ENCODE data around the gene FLYWCH2.
"Not testable (repeated sequence)": the region's sequence is repeated elsewhere in the genome, so short reads cannot be mapped to it uniquely, and the experiment has no call there.

FLYWCH2 gene

GRCh38 chr16:2928796-2929195 lies 45.8 kb downstream of the FLYWCH2 start:
- CTCF ChIA-PET: interaction anchor here (1.7 to 18.7 kb wide), 5 partner anchors 12 to 56 kb away, joined by 6 to 396 read pairs (median 58); partner anchors contain the start of gene FLYWCH2
- POLR2A ChIA-PET: no interaction called here
- no peak for DNase-seq (ENCODE audit: low read depth, low spot score)
- TF ChIP-seq CTCF (IDR thresholded peaks at IDR 0.05; ENCODE audit: insufficient read depth, low read length, missing control alignments): no peak
- no peak overlapping the region for H3K4me3 ChIP-seq (ENCODE audit: low read depth, low read length)

- CTCF ChIA-PET: interaction anchor here (0.6 to 18.7 kb wide), 6 partner anchors 8 to 56 kb away, joined by 3 to 396 read pairs (median 3); partner anchors contain the start of gene FLYWCH2
- POLR2A ChIA-PET: no interaction called here
- no peak overlapping the region for H3K4me3 ChIP-seq (ENCODE audit: low read depth, low read length)
- TF ChIP-seq CTCF (IDR thresholded peaks at IDR 0.05; ENCODE audit: insufficient read depth, low read length, missing control alignments): no peak
- DNase-seq (ENCODE audit: low read depth, low spot score): no peak
These were observed 46.7 kb downstream of the FLYWCH2 start for GRCh38 chr16:2929693-2930092.

GRCh38 chr16:2930236-2930635 lies 47.2 kb downstream of the FLYWCH2 start:
- DNase-seq (ENCODE audit: low read depth, low spot score): no peak
- no peak overlapping the region for H3K4me3 ChIP-seq (ENCODE audit: low read depth, low read length)
- CTCF ChIA-PET: interaction anchor here (0.6 to 18.7 kb wide), 6 partner anchors 9 to 57 kb away, joined by 3 to 396 read pairs (median 3); partner anchors contain the start of gene FLYWCH2
- POLR2A ChIA-PET: no interaction called here
- TF ChIP-seq CTCF (IDR thresholded peaks at IDR 0.05; ENCODE audit: insufficient read depth, low read length, missing control alignments): no peak

GRCh38 chr16:2931231-2931914 lies 48.4 kb downstream of the FLYWCH2 start:
- DNase-seq (ENCODE audit: low read depth, low spot score); POLR2A ChIA-PET; H3K4me3 ChIP-seq (ENCODE audit: low read depth, low read length): not testable (repeated sequence)
- CTCF ChIA-PET: interaction anchor here (1.1 to 5.7 kb wide), 3 partner anchors 12 to 31 kb away, joined by 3 to 96 read pairs (median 4); no protein-coding TSS in a partner anchor

- DNase-seq (ENCODE audit: low read depth, low spot score): no peak
- ChIA-PET CTCF (no interaction called here), POLR2A (no interaction called here)
- no peak for TF ChIP-seq CTCF (IDR thresholded peaks at IDR 0.05; ENCODE audit: insufficient read depth, low read length, missing control alignments)
- no peak overlapping the region for H3K4me3 ChIP-seq (ENCODE audit: low read depth, low read length)
These were observed 50.1 kb downstream of the FLYWCH2 start for GRCh38 chr16:2933136-2933535.

- DNase-seq (ENCODE audit: low read depth, low spot score): no peak
- CTCF ChIA-PET: no interaction called here
- TF ChIP-seq CTCF (IDR thresholded peaks at IDR 0.05; ENCODE audit: insufficient read depth, low read length, missing control alignments): no peak
- POLR2A ChIA-PET: no interaction called here
- no peak overlapping the region for H3K4me3 ChIP-seq (ENCODE audit: low read depth, low read length)
These were observed 50.7 kb downstream of the FLYWCH2 start for GRCh38 chr16:2933701-2934100.
